Stimulated activated CD8-positive, alpha-beta memory T cell treated with anti-CD3 and anti-CD28 coated beads, Interleukin-12 subunit alpha, Interleukin-12 subunit beta, amount 100 ng/mL, for 24 hours (primary cell): Measurements from ENCODE around the gene TUSC2.
A peak's percentile ranks its signal among the peaks of the same experiment; 100 is the strongest.
"Not testable (repeated sequence)": the region's sequence is repeated elsewhere in the genome, so short reads cannot be mapped to it uniquely, and the experiment has no call there.

Experiments
- DNase-seq: peaks from one replicate; pipeline ENCODE4 v3.0.0-alpha.2; 2020; ENCODE audit errors: extremely low read depth

TUSC2 gene

DNA sequence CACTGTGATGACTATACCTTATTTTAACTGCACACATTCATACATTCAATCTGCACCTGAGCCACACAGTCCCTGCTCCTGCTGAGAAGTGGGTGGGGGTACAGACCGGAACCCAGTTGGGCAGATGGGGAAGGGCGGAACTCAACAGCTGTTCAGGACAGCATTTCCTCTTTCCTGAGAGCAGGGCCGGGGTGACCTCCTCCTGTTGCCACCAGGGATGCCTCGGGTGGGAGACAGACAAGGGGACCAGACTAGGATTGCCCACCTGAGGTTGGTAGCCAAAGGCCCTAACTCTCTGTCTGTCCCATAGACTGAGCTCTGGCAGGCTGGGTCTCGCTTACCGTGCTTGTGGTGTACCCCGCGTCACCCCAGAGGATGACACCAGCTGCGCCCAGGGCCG lies 9.4 kb downstream of the TUSC2 start:
- no peak for DNase-seq

DNA sequence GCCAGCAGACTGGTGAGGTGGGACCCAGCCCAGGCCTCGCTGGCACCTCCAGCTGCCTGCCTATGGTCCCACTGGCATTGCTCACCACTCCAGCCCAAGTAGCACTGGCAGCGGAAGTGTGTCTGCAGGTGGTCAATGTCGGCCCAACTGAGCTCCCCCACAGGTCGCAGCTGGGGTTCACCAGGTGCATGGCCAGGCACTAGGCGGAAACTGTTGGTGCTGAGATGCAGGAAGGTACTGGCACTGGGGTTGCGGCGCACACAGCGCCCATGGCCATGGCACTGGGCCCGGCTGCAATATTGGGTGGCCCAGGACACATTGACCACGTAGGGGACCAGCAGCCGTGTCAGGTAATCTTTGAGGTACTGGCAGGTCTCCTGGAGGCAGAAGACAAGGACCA lies 9.9 kb downstream of the TUSC2 start:
- DNase-seq: no peak

DNA sequence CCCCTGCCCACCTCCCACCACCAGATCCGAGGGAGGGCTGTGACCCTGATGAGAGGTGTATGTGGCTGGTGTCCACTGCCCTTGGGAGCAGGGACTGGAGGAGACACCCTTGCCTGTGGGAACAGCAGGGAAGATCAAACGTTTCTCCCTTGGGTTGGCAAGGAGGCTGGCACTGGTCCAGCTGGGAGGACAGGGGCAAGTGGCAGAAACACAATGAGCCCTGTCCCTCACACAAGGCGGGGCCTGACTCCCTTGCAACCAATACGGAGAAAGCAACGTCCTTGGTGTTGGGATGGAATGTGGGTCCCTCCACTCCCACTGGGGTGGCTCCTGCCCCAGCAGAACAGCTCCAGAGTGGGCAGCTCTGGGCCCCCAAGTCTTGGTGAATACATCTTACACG lies 10.7 kb downstream of the TUSC2 start:
- no peak for DNase-seq

DNA sequence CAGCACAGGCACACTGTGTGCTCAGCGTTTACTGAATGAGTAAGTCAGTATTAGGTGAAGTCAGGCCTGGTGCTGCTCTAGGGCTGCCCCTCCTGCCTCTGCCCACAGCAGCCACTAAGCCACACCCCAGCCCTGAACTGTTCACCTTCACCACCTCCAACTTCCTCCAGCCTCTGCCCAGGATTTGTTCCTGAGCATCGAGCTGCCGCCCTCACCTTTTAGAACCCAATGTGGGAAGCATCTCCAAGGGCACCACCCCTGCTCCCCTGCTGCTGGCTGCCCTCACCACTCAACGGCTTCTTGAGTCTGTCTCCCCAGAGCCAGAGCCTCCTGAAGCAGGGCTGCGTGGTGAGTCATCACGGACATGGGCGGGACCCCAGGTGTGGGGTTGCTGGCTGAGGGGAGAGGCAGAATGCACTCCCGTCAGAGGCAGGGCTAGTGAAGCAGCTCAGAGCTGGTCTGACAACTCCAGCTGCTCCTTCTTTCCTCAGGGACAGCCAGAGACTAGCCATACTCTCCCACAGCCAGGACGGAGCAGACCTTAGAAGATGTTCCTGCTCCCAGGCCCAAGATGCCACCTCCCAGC lies 11.3 kb downstream of the TUSC2 start:
- DNase-seq: no peak

DNA sequence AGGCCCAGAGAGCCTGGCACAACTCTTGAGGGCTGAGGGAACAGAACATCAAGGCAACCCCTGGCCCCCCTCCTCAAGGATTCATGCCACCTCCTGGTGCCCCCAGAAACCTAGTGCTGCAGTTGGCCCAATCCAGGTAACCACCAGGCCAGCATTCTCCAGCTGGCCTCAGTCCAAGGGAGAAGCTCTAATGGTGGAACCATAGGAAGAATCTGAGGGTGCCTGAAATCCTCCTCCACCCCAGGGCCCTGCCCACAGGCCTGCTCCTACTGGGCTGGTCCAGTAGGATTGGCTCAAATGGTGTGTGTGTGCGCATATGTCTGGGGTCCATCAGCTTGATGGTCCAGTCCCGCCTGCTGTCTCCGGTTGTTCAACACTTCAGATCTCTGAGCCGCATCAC lies 13.2 kb downstream of the TUSC2 start:
- no peak for DNase-seq

DNA sequence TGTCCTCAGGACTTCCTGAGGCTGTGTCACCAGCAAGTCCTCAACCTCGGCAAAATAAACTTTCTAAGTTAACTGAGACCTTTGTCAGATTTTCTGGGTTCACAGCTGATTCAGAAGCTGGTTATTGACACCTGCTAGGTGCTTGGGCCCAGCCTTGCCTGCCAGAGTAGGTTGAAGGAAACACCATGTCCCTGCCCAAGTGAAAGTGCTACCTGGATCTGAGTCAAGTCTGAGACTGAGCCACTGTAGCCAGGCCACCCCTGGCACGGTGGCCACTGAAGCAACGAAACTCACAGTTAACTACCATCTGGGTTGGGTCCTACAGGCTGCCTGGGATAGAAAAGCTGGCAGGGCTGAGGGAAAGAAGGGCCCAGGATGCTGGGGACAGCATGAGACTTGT lies 13.7 kb downstream of the TUSC2 start:
- no peak for DNase-seq

DNA sequence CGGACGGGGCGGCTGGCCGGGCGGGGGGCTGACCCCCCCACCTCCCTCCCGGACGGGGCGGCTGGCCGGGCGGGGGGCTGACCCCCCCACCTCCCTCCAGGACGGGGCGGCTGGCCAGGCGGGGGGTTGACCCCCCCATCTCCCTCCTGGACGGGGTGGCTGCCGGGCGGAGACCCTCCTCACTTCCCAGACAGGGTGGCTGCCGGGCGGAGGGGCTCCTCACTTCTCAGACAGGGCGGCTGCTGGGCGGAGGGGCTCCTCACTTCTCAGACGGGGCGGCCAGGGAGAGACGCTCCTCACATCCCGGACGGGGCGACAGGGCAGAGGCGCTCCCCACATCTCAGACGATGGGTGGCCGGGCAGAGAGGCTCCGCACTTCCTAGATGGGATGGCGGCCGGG lies 16.0 kb downstream of the TUSC2 start:
- not testable (repeated sequence) for DNase-seq

DNA sequence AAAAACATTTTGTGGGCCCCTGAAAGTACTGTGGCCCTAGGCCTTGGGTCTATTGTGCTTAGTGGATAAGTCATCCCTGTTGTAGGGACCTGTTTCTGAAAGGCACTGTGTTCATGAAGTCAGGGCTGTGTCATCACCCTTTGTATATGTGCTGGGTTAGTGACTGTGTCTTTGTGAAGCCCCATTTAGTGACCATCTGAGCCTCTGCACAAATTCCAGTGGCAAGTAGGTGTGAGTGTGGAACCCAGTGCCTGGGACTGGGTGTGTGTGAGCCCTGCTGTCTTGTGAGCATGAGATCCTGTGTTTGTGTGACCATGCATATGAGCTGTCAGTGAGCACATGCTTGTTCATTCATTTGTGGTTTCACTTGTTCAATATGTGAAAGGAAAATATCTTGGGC lies 23.4 kb downstream of the TUSC2 start:
- no peak for DNase-seq

DNA sequence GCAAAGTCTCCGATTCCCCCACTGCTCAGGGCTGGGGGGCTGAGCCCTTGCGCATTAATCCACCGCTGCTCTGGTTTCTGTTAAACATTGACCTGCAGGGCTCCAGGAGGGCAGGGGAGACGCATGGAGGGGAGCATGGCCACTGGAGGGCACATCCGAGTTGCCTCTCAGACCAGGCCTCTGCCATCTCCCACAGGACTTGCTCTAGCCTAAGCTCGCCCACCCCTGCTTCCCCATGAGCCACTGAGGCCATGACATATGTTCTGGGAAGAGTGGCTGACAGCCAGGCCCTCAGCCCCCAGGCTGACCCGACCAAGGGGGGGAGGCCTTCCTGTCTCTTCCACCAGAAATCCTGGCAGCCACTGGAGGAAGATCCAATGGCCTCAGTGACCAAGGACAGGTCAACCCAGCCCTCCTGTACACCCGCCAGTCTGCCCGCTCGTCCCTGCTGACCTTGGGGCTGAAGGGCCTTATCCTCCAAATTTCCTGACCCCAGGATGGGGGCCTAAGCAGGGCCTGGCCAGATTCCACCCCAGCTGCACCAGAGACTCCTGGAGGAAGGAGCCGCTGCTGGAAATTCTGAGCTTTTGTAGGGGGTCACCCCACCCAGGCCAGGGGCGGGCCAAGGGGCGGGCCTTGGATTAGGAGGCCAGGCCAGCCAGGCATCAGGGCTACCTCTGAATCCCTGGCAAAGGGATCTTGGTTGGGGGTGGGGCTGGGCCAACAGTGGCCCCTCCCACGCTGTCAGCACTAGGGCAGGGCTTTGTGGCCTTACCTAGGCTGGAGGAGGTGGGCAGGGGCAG lies 24.8 kb downstream of the TUSC2 start, which contains the start of gene HYAL1:
HYAL1 (minus strand) TSS at position 562 of the 803 bp plus-strand sequence. CDS start 618 bp downstream, outside the sequence.
- no peak for DNase-seq

DNA sequence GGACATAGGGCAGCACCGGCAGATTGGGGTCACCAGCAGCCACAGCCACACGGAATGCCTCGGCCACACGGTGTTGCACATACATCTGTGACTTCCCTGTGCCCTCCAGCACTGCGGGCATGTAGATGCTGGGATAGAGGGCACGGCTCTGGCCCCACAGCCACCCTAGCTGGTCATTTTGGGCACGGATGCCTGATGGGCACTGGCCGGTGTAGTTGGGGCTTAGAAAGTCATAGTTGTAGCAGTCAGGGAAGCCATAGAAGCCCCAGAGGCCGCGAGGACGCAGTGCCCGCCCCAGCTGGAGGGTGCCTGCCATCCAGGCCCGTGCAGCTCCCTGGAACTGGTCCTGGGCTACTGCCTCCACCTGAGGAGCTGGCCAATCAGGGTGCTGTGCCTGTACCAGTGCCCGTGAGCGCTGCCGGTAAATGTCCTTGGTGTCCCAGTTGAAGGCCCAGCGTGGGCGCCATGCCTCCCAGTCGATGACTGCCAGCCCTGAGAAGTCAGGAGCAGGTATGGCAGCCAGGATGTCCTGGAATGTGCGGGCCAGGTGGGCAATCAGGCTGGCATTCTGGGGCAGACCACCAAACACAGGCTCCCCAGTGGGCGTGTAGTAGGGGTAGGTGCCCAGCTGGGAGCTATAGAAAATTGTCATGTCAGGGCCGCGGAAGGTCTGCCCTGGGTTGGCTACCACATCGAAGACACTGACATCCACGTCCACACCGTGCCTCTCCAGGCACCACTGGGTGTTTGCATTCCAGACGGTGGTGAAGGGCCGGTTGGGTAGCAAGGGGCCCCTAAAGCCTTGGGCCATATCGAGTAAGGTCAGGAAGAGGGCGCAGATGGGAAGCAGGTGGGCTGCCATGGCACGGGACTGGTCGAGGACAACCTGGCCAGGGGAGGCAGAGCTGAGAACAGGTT lies 25.7 kb downstream of the TUSC2 start:
- DNase-seq: no peak

DNA sequence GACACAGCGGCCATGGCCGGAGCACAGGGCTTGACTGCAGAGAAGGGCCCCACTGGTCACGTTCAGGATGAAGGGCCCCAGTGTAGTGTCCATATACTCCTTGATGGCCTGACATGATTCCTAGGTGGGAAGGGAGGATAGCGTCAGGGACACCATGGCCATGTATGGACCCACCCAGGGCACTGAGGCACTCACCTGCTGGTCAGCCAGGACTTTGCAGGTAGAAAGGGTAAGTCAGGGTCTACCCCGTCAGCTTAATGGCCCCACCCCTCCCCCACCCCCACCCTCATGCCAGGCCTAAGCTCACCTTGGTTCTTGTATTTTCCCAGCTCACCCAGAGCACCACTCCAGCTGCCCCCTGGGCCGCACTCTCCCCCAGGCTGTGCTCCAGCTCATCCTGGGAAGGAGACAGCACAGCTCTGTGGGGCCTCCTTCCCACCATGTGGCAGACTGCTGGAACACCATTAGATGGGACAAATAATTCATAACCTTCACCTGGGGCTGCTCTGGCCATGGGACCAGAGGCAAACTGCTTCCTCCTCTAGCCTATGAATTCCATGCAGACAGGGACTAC lies 27.3 kb downstream of the TUSC2 start:
- DNase-seq: no peak

DNA sequence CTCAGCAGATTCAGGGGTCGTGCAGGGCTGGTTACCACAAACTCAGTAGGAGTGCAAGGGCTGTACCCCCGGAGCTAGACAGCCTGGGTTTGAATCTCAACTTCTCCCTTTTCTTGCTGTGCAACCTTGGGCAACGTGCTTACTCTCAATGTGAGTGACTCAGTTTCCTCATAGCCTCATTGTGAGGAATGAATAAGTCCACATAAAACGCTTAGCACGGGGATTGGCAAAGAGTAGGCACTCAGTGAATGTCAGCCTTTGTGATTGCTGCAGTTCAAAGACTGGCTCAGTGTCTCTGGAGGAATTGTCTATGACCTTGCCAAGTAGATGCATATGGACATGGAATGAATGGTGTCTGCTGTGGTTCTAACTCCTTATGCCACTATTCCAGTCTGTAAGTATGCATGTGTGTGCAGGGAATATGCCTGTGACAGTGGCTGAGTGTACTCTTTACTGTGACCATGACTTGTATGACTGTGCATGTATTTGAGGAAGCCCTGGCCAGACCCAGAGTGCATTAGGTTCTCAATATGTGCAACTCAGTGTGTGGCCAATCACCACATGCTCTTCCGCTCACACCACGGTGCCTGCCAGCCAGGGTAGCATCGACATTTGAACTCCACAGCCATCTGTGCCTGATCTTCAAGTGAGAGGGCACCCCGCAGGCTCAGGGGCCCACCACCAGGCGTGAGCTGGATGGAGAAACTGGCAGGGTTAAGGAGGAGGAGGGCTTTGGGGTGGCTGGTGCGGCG lies 27.9 kb downstream of the TUSC2 start:
- no peak for DNase-seq

DNA sequence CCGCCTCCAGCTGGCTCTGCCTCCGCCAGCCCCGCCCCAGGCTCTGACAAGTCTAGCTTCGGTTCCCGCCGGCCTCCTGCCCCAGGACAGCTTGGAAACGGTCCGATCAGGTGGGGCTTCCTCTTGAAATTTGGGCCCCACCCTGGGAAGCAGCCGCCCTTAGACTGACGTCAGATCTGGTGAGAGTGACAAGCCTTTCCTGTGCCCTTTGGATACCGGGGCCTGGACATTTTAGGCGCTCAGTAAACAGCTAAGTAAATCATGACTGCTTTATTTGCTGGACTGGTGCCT lies 28.4 kb downstream of the TUSC2 start:
- DNase-seq: no peak

DNA sequence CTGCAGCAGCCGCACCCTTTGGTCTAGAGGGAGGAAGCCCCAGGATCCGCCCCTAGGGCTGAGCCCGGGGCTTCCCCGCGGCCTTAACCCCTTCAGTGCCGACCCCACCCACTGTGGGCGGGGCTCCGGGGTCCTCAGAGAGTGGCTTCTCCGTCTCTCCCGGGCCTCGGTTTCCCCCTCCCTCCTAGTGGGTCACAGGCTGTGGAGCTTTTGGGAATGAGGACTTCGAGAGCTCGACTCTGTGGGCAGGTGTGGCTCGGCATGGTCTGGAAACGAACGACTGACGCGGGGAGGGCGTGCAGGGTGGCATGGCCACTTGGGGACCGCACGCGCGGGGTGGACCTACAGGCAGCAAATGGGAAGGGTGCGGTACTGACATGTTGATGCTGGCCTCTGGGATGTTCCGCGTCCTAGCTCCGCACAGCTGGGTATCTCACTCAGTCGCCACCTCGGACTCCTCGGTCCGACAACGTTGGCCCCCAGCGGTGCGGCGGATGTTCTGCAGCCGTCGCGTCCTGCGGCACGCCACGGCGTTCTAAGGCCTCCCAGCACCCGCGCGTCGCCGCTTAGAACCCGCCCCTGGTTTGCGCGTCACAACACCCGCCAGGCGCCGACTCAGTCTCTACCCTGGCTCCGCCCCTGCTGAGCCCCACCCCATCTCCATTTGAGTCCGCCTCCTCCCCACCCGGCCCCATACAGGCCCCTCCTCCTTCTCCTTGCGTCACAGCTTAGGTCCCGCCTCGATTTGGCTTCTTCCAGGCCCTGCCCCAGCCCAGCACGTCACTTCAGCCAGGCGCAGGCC lies 29.0 kb downstream of the TUSC2 start, which contains the start of the genes HYAL3 and NAA80:
HYAL3 (minus strand) TSS at position 570 of the 802 bp plus-strand sequence. CDS start 3,803 bp downstream, outside the sequence.
NAA80 (minus strand) TSS at position 570 of the 802 bp plus-strand sequence. CDS start 1,942 bp downstream, outside the sequence.
- peak; percentile 95 for DNase-seq

DNA sequence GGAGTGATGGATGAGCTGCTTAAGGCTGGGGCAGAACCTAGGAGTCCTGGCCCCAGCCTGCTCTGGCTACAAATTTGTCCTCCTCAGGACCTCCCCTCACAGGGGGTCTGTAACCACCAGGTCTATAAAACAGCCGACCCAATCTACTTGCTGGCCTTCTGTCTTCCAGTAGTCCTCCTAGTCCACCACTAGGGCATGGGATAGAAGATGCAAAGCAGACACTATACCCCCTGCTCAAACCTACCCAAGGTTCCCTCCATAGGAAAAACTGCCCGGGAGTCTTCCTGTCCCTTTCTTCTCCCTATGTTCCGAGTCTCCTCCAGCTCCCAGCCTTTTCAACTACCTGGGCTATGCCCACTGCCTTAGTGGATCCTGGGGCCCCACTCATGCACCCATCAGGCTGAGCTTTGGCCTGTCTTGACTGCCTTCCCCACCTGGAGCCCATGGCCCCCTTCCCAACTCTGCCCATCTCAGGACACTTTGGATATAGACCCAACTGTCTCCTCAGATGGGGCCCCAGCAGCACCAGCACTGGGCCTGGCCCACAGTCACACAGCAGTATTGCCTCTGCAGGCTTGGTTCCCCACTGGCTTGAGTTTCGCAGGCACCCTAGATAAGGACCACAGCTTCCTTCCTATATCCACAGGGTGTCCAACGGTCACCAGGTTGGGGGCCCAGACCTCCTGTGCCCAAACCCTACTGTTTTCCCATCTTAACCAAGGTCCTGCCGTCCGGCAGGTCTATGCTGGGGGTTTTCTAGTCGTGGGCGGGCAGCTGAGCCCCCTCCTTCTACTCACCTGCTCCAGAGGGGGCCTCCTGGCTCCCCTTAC lies 29.9 kb downstream of the TUSC2 start:
- DNase-seq: no peak

DNA sequence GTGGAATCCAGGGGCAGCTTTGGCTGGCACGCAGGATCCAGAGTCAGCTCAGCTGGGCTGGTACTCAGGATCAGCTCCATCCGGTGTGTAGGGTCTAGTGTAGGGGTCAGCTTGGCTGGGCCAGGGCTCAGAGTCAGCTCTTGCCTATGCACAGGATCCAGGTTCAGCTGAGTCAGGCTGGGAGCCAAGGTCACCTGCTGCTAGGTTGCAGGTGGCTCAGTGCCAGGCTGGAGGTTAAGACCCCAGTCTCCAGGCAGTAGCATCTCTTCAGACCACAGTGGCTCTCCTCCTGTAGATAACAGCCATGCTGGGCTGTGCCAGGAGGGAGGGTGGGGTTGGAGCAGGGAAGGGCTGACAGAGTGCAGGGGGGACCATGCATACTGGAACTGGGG lies 30.6 kb downstream of the TUSC2 start:
- DNase-seq: no peak

DNA sequence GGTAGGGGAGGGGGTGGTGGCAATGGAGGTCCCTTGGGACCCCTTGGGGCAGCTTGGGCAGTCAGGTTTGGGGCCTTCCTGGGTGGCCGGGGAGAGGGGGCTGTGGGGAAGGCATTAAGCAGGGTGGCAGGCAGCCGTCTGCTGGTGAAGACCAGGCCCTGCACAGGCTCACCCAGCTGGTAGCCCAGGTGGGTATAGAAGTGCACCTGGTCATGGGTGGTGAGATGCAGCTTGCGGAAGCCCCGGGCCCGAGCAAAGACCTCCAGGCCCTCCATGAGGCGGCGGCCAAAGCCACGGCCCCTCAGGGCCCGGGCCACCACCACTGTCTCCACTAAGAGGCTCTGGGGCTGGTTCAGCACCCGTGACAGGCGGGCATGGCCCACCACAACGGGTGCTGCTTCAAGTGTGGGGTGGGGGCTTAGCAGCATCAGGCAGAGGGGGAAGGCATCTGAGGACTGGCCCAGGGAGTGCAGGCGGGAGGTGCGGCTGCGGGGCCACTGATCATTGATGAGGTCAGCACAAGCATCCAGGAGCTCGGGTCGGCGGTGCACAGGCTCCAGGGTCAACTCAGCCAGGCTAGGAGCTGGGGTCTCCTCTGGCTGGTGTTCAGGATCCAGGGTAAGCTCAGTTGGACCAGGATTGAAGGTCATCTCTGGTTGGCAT lies 31.2 kb downstream of the TUSC2 start:
- DNase-seq: no peak

DNA sequence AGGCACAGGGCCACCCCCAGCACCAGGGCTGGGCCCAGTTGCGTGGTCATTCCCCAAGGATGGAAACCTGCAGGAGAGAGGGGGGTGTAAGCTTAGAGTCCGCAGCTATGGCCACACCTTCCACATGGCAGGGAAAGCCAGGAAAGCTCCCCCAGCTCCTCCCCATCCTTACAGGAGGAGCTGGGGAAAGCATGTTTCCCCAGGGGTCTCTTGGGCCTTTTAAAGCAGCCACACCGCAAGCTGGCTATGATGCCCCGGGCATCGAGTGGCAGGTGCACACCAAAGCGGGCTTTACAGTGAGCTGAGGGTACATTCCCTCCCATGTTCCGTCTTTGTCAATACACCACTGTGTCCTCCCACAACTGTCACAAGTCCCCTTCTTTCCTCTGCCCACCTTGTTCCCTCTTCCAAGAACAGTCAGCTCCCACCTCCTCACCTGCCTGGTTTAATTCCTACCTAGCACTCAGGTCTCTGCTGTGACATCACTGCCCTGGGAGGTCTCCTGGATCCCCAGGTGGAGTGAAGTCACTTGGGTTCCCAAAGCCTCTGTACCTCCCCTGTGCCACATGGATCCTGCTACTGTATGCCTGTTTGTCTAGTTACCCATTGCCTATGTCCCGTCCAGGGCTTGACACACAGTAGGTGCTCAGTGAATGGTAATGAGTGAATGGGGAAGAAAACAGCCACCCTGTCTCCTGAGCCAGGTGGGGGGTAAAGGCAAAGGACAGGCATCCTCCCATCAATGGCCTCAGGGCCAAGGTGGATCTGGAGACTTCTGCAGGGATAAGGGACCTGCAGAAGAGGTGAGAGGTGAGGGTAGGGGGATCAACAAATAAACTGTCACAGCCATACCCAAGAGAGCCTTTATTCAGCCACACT lies 32.2 kb downstream of the TUSC2 start:
- no peak for DNase-seq
